Stimulated activated CD4-positive, alpha-beta T cell treated with anti-CD3 and anti-CD28 coated beads, Interleukin-1b, Interleukin-23, amount 100 ng/mL, for 48 hours (primary cell): ENCODE measurements around the gene GPR78.
A peak's percentile ranks its signal among the peaks of the same experiment; 100 is the strongest.

Source experiments
- DNase-seq: peaks from one replicate; pipeline ENCODE4 v3.0.0-alpha.2; 2020

The GPR78 gene

GRCh38 chr4:8601086-8601485 lies 20.9 kb downstream of the GPR78 start:
- DNase-seq = no peak

DNA sequence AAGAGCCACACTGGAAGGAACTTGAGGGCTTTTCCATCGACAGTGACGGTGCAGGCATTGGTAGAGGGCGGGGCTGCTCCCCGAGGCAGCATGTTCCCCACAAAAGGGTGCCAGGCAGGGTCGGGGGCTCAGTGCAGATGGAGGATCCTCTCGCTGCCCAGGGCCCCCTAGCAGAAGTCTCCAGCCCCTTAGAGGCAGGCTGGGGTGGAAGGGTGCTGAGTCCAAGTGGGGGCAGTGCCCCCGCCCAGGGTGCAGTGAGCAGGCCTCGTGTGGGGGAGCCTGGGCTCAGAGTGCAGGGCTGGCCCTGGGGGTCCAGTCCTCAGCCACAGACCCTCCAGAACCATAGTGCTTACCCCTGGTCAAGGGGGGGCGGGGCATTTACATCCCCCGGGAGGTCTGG lies 21.4 kb downstream of the GPR78 start:
- DNase-seq = no peak

DNA sequence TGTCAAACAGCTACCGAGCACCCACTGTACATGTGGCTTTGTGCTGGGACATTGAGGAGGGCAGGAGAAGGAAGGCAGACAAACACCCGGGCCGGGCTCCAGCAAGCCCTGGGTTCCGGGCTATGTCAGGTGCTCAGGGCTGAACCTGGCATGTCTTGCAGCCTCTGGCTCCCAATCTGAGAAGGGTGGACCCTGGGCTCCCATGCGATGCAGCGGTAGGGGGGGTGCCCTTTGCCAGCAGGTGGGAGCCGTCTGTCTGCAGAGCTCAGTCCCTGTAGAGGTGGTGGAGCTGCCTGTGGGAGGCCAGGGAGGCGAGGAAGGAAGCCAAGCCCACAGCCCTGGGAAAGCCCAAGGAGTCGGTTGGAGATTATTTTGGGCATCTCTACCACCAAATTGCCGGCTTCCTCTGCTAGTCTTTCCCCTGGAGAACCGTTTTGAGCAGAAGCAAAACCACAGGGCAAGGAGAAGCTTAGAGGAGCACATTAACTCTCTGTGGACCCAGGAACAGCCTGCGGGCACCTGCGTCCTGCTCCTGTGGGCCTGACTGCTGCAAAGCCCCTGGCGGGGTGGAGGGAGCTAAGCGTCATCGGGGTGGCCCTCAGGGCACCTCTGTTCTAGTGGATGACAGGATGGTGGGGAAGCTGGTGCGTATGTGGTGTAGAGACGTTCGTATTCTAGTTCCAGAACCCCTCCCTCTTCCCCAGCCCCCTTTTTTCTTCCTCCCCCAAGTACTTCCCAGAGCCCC lies 22.7 kb downstream of the GPR78 start:
- DNase-seq = no peak

DNA sequence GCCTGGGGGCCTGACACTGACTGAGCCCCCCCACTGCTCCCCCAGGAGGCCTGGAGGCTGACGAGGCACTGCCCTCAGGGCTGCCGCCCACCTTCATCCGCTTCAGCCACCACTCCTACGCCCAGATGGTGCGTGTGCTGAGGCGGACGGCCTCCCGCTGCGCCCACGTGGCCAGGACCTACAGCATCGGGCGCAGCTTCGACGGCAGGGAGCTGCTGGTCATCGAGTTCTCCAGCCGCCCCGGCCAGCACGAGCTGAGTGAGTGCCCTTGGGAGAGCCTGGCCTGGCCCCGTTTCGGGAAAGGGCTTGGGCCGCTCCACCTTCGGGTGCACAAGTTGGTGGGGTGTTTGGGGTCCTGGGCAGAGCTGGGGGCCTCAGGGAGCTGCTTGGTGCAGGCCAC lies 23.7 kb downstream of the GPR78 start:
- DNase-seq = no peak

GRCh38 chr4:8605289-8605688 lies 25.1 kb downstream of the GPR78 start:
- no peak for DNase-seq

GRCh38 chr4:8606476-8606875 lies 26.3 kb downstream of the GPR78 start:
- DNase-seq = no peak

GRCh38 chr4:8606966-8607365 lies 26.8 kb downstream of the GPR78 start:
- no peak for DNase-seq

DNA sequence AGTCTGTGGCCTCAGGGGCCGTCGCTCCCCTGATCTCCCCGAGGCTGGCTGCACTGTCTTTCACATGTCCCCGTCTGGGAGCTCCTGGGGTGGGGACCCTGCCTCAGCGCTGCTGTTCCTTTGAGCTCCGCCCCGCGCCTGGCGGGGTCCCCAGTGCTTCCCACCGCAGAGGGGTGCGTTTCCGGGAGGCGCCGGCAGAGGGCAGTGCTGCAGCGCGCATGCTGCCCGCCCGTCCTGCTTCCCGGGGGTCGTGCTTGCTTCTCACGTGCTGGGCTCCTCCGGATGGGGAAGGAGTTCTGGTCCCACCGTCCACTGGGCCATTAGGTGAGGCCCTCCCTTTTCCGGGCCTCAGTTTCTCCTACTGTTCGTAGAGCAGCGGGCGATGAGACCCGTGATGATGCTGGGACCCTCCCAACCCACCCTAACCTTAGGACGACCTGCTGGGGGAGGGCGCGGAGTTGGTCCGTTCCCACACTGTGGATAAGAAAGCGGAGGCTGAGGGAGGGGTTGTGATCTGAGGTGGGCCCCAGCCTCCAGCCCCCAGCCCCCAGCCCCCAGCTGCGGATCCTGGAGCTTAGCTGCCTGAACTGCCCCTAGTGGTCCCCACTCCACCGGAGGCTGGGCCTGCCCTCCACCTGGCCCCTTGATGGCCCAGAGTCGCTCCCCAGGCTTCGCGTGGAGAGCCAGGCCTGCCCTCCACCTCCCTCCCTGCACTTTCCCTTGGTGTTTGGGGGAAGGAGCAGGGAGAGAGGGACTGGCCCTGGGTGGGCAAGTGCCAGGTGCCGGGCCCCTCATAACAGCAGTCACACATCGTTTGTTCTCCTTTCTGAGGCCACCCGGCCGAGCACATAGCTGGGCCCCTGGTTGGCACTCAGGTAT lies 27.6 kb downstream of the GPR78 start:
- peak; percentile 30 for DNase-seq

- DNase-seq = no peak
These were observed 28.7 kb downstream of the GPR78 start for GRCh38 chr4:8608714-8609391.

- DNase-seq = no peak
These were observed 29.2 kb downstream of the GPR78 start for GRCh38 chr4:8609406-8609805.

DNA sequence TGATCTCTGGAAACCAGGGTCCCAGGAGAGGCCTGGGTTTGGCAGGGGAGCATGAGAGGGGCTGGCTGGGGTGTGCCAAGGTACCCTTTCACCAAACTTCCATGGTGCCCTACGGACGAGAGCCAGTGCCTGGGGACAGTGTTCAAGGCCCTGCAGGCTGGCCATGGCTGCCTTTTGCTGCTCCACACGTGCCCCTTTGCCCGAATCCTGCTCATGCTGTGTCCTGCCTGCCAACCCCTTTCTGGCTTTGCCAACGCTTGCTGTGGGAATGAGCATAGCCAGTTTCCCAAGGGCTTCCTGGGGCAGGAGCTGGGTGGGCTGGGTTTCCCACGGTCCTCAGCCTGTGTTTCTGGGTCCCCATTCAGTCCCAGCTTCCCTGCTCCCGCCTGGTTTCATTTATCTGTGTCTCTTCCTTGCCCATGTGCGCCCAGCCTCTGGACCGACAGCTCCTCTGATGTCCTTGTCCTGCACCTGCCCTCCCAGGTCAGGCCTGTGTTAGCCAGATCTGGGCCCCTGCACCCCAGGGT lies 29.7 kb downstream of the GPR78 start:
- no peak for DNase-seq

DNA sequence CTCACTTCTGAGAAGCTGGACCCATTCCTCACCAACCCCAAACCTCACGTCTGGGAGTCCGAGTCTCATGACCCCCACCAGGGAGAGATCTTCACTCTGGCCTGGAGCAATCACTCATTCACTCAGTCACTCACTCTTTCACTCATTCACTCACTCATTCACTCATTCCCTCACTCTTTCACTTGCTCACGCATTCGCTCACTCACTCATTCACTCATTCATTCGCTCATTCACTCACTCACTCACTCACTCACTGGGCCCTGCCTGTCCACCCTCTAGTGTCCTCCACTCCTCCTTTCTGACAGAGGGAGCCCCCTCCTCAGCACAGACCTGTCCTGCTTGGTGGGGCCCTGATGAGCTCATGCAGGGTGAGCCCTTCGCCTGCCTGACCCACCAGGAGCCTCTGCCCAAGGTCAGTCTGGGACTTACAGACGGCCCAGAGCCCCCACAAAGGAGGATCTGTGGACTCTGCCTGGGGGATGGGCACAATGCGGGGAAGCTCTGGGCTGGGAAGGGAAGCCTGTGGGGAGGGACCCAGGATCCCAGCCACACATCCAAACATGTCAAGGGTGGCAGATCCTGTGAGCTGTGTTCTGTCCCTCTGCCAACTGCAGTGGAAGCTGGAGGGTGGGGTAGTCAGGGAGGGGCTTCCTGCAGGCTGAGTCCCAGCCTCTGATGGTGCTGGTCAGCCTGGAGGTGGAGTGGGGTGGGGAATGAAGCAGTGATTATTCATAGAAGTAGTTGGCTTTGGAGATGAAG lies 30.8 kb downstream of the GPR78 start:
- no peak for DNase-seq

- DNase-seq = no peak
These were observed 32.5 kb downstream of the GPR78 start for GRCh38 chr4:8612646-8613045.

GRCh38 chr4:8613421-8614364 lies 33.5 kb downstream of the GPR78 start:
- no peak for DNase-seq

- DNase-seq = no peak
These were observed 34.4 kb downstream of the GPR78 start for GRCh38 chr4:8614365-8615193.

GRCh38 chr4:8615366-8615765 lies 35.2 kb downstream of the GPR78 start:
- DNase-seq = no peak

- DNase-seq = no peak
These were observed 36.0 kb downstream of the GPR78 start for GRCh38 chr4:8615921-8616787.

DNA sequence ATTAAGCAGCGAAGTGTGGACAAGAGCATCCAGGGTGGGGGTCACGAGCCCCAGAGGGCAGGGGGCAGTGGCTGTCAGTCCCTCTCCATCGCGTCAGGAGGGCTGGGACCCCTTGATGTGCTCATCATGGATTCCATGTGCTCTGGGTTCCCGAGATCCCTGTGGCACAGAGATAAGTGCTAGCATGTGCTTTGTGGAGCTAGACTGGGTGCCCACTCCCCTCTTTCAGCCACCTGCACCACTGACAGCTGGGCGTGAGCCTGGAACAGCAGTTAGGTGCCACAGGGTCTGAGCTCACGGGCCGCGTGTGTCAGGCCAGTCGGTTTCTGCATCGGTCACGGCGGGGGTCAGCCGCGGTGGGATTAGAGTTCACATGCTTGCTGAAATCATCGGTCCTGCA lies 36.6 kb downstream of the GPR78 start:
- DNase-seq = no peak

- no peak for DNase-seq
These were observed 37.4 kb downstream of the GPR78 start for GRCh38 chr4:8617486-8618040.
